ENCODE data around the gene IDUA.

DNA sequence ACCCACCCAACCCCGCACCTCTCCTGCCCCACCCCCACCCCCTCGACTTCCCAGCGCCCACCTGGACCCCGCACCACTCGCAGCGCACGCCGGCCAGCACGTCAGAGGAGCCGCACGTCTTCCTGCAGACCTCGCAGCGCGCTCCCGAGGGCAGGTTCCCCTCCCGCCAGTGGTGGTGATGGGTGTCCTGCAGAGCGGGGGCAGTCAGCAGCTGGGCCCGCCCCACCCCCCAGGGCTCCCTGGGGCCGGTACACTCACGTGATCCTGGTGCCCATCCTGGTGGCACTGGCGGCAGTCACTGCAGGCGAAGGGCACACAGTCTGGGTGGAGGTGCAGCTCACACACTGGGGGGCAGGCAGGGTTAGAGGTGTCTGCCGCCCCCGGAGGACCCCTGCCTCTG is 18.6 kb upstream of the IDUA start:
- TF ChIP-seq CTCF (IDR thresholded peaks at IDR 0.05) (no peak), POLR2A (IDR thresholded peaks at IDR 0.05) (no peak), EP300 (IDR thresholded peaks at IDR 0.05) (no peak), POLR2AphosphoS5 (IDR thresholded peaks at IDR 0.05) (no peak)
